GM12875 (cell line): ENCODE measurements around the gene ETV6.

Source experiments
- H3K4me3 ChIP-seq: one replicate; pipeline ENCODE4 v1.5.1; 2011; ENCODE audit warnings: low read depth, low read length, control low read depth
- TF ChIP-seq, protein P1 (sequence below): IDR thresholded peaks from 2 replicates; pipeline ENCODE4 v1.5.1; 2011; ENCODE audit warnings: low read depth, mild to moderate bottlenecking, control low read depth, inconsistent platforms, low read length, moderate library complexity, borderline replicate concordance; ENCODE audit not compliant: insufficient read depth

Gene ETV6

GRCh38 chr12:11922361-11922760 is 272.9 kb downstream of the ETV6 start:
- TF ChIP-seq, protein P1, sequence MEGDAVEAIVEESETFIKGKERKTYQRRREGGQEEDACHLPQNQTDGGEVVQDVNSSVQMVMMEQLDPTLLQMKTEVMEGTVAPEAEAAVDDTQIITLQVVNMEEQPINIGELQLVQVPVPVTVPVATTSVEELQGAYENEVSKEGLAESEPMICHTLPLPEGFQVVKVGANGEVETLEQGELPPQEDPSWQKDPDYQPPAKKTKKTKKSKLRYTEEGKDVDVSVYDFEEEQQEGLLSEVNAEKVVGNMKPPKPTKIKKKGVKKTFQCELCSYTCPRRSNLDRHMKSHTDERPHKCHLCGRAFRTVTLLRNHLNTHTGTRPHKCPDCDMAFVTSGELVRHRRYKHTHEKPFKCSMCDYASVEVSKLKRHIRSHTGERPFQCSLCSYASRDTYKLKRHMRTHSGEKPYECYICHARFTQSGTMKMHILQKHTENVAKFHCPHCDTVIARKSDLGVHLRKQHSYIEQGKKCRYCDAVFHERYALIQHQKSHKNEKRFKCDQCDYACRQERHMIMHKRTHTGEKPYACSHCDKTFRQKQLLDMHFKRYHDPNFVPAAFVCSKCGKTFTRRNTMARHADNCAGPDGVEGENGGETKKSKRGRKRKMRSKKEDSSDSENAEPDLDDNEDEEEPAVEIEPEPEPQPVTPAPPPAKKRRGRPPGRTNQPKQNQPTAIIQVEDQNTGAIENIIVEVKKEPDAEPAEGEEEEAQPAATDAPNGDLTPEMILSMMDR = no peak
- H3K4me3 ChIP-seq = no peak overlapping the region

DNA sequence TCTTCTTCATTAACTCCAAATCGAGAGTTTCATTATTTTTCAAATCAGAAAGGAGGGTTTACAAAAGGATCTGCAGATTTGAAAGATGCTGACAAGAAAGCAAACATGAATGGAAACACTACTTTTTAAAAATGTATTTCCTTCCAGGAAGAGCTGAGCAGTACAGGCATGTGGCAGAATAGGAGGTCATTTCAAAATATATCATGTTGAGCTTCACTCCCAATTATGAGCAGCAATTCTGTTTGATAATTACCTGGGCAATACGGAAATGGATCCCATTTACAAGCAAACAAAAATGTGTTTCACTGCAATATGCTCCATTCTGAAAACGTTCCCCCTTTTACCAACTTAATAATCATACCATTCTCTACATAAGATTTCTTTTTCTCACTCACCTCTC is 273.6 kb downstream of the ETV6 start:
- TF ChIP-seq, protein P1 = no peak
- H3K4me3 ChIP-seq = no peak overlapping the region

DNA sequence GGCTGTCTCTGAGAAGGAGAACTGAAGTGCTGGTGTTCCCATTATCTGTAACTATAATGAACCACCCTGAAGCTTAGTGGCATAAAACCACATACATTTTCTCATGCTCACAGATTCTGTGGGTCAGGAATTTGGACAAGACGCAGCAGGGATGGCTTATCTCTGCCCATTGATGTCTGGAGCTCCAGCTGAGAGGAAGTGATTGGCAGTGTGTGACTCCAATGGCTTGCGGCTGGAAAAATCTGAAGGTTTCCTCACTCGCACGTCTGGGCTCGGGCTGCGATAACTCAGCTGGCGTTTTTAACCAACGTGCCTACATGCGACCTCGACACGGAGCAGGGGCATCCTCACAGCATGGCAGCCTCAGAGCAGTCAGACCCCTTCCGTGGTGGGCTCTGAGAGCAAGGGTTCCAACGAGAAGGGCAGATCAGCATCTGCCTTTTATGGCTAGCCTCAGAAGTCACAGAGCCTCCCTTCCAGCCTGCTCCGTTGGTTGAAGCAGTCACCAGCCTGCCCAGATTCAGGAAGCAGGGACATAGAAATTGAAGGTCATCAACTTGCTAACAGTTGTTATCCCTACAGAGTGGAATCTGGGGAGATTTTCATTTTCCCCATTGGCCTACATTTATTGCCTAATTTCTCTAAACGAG is 277.9 kb downstream of the ETV6 start:
- TF ChIP-seq, protein P1 = no peak
- H3K4me3 ChIP-seq = no peak overlapping the region

DNA sequence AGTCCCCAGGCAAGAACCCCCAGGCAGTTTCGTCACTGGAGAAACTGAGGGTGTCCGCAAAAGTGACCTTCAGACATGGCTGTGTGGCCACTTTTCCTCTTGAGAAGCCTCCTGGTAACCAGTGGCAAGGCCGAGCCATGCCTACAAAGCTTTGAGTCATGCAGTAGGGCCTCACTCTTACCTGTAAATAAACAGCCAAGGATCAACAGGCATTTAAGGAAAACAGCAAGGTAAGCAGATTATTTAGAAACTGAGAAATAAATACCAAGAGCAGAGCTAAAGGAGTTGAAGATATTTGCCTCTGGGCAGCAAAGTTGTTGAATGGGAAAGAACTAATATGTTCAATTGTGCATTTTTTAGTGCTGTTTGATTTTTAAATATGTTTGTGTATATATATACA is 280.2 kb downstream of the ETV6 start:
- no peak overlapping the region for H3K4me3 ChIP-seq

DNA sequence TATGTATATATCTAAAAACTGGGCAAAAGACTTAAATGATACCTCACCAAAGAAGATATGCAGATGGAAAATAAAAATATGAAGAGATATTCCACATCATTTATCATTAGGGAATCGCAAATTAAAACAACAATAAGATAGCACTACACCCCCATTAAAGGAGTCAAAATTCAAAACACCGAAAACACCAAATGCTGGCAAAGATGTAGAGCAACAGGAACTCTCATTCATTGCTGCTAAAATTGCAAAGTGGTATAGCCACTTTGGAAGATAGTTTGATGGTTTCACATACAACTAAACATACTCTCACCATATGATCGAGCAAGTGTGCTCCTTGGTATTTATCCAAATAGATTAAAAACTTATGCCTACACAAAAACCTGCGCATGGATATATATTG is 289.7 kb downstream of the ETV6 start:
- no peak overlapping the region for H3K4me3 ChIP-seq
- TF ChIP-seq, protein P1 = no peak

More for the DNA sequence above, 280.2 kb downstream of the ETV6 start:
- TF ChIP-seq, protein P1 = no peak

DNA sequence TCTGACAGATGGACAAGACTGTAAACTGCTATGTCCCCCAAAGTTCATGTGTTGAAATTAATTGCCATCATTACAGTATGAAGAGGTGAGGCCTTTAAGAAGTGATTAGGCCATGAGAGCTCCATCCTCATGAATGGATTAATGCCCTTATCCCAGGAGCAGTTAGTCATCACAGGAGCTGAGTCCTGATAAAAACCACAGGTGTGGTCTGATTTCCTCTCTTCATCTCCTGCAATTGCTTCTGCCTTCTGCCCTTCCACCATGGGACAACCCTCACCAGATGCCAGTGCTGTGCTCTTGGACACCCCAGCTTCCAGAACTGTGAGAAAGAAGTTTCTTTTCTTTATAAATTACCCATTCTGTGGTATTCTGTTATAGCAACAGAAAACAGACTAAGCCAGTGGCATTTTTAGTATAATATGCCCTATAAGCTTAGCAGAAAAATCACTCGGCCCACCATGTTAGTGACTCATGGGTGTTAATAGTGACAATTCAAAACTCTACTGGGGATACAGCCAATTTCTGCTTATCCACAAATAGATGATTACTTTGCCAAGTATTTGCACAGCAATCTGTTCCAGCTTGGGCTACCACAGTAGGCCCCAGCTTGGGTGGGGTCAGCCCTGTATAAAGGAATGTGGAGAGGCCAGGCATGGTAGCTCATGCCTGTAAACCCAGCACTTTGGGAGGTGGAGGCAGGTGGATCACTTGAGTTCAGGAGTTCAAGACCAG is 292.3 kb downstream of the ETV6 start:
- TF ChIP-seq, protein P1 = no peak
- no peak overlapping the region for H3K4me3 ChIP-seq
